ENCODE data around the gene RPL7A.
A peak's percentile ranks its signal among the peaks of the same experiment; 100 is the strongest.

The RPL7A gene

DNA sequence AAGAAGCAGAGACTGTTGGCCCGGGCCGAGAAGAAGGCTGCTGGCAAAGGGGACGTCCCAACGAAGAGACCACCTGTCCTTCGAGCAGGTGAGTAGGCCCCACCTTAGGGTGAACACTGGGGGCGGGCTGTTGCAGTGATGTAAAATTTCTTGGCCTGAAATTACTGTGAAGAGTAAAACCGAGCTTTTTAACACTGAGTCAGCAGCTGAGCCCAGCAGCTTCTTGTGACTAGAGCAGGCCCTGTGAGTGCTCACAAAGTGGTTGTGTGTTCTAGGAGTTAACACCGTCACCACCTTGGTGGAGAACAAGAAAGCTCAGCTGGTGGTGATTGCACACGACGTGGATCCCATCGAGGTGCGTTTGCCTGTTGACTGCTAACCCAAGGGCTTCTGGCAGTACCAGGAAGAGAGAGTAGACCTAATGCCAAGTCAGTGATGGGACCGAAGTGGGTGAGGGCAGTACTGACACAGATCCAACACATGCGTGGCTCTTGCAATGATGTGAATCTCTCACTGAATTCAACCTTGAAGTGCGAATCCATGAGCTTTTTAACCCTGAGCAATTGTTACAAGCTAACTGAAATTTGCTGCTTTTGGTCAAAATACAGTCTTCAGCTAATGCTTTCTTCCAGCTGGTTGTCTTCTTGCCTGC, 2.1 kb downstream of the RPL7A start:
- no peak for DNase-seq

DNA sequence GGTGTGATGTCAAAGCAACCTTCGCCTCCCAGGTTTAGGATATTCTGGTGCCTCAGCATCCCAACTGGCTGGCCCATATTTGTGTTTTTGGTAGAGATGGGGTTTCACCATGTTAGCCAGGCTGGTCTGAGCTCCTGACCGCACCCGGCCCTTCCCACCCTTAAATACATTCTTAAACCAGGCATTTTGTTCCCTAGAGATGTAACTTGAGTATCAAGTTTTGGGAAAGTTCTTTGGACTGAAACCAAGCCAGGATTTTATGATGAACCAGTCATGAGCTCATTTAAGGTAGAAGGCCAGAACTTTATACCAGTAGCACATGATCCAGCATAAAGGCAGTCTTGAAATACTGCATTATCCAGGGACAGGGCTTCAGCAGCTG, 3.5 kb downstream of the RPL7A start:
- no peak for DNase-seq

- DNase-seq: no peak
Observed at GRCh38 chr9:133351908-133352634, 4.1 kb downstream of the RPL7A start.

- DNase-seq: no peak
Observed at GRCh38 chr9:133352635-133353340, 4.8 kb downstream of the RPL7A start.

DNA sequence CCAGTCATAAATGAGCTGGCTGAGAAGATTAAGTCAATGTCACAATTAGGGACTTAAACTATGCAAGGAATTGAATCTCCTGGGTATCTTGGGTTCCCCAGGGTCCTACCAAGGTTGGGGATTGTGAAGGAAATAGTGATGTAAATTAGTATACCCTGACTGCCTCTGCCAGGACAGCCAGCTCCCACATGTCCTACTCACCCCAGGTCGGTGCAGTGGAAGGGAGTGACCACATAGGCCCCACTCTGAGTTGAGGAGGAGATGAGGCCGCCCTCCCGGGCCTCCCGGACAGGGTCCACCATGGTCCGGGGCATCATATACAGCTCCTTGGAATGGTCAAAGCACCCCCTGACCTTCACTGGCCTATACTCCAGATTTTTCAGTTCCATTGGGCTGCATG, 5.5 kb downstream of the RPL7A start:
- DNase-seq: no peak

DNA sequence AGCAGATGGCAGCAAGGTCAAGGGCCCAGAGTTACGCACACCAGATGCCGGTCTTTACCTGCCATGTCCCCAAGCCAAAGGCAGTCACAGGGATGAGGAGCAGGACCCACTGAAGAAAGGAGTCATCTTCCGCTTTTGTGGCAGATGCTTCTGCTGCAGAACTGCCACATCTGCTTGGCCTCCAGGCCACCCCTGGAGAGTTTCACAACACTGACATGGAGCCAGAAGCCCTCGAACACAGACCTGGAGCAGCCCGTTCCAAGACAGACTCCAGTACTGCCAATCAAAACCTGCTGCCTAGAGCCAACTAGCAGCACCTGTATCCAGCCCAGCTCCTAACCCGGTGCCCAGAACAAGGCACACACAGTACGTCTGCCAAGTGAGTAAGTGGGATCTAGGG, 6.7 kb downstream of the RPL7A start:
- no peak for DNase-seq

DNA sequence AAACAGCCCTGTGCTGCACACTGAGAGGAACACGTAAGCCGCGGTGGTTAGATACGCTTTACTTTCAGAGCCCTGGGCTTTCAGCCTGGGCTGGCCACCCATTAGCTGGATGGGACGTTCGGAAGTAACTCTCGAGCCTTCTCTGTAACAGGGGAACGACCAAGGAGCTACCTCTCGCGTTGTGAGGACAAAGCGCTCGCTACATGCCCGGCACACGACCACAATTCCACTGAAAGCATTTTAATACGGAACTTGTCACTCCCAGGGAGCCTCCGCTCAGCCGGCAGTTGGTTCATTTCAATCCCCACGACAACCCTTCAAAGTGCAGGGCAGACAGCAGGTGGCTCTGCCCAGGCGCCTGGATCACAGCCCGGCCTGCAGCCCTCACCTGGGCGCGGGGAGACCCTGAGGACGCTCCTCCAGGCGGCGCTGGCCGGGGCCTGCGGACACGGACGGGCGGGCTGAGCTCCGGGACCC, 7.9 kb downstream of the RPL7A start:
- no peak for DNase-seq

- peak; percentile 81 for DNase-seq
Observed at GRCh38 chr9:133356391-133357091, 8.5 kb downstream of the RPL7A start, which contains the start of the genes SURF1 and SURF2. Gene SURF1, minus strand, starts transcription at chr9:133356487. Its CDS starts 34 bp downstream, at chr9:133356453. Gene SURF2, plus strand, starts transcription at chr9:133356550. Its CDS starts 43 bp downstream, at chr9:133356593.

DNA sequence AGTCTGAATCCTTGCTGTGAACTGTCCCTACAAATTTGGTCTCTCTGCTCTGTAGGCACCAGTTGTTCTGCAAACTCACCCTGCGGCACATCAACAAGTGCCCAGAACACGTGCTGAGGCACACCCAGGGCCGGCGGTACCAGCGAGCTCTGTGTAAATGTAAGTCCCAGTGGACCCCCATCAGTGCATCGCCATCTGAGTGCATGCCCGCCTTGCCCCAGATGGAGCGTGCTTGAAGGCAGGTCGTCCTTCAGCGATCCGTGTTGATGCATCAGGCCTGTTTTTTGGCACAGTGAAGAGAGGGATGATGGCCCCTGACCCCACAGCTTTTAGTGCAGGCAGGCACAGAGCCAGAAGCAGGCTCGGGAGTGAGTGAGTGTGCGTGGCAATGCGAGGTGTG, 9.6 kb downstream of the RPL7A start:
- DNase-seq: no peak

- DNase-seq: no peak
Observed at GRCh38 chr9:133359399-133360175, 11.6 kb downstream of the RPL7A start.

DNA sequence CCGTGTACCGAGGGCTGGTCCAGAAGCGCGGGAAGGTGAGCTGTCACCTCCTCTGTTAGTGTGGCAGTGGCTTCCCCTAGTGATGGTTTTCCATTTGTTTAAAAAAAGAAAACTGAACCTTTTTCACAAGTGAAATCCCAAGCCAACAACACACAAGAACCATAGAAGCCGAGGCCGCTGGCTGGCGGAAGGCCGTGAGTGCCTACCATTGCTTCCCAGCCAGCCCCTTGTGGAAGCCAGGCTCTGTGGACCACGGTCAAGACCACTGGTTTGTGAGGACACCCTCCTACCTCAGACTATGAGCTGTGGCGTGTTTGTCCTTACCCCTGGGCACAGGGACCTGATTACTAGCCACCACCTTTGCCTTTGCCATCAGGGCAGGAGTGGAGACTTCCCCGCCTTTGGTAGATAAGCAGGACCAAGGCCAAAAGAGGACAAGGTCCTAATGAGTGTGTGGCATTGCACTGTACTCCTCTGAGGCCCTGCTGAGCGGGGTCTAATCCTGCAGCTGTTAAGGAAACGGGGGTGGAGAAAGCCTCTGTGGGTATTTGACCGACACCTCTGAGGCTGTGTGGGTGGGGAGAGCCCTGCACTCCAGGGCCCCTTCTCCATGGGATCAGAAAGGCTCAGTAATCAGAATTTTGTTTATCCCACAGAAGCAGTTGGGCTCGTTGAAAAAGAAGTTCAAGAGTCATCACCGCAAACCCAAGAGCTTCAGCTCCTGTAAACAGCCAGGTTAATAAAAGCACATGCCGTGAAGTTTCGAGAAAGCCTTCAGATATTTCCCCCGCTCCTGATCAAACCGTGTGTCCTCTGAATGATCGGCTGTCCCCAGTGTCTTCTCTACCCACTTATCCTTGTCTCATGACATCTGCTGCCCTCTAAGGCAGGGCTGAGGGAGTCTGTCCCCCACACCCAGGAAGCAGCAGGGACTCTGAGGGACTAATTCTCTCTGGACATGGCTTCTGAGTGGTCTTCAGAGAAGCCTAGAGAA, 12.7 kb downstream of the RPL7A start:
- DNase-seq: no peak

GRCh38 chr9:133361507-133362092, 13.6 kb downstream of the RPL7A start:
- no peak for DNase-seq

DNA sequence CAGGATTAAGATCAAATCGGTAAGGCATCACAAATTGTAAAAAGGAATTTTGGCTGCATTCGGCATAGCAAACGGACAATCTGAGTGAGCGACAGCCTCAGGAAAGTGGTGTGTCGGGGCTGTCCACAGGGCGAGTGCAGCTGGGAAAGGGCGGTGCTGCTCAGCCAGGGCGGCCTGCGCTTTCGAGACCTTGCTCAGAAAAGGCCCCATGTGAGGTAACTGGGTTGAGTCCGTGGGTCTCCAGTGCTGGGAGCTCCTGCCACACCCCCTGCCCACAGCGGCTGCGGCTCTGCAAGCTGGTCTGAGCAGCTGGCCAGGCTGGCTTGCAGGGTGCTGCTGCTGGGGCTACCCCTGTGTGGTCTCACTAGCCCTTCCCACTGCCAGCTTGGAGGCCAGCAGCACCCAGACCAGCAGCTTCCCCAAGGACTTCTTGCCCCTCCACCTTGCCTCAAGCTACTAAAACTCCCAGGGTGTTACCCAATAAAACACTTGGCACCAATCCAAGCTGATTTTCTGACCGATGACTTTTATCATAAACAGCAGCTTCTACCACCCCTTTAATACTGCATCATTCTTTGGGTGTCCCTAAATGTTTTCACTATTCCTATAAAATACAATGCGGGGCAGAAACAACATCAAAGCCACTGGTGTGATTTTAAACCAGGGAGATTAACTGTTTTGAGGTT, 14.5 kb downstream of the RPL7A start:
- DNase-seq: no peak

DNA sequence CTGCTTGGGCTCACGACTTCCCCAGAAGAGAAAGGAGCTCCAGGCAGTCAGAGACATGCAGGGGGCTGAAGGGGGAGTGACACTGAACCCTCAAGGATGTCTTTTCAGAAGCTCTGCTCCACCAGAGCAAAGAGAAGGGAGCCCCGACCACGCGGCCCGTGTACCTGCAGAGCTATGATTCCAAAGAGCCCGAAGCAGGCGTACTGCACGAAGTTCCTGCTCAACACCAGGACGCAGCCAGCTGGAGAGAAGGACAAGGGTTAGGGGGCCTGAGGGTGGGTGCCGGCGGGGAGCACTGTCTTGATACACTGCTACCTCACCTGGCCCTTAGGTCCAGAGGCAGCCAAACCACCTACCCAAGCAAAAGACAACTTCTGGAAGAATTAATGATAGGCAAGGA, 18.4 kb downstream of the RPL7A start:
- DNase-seq: no peak

GRCh38 chr9:133367221-133367620, 19.2 kb downstream of the RPL7A start:
- DNase-seq: no peak

DNA sequence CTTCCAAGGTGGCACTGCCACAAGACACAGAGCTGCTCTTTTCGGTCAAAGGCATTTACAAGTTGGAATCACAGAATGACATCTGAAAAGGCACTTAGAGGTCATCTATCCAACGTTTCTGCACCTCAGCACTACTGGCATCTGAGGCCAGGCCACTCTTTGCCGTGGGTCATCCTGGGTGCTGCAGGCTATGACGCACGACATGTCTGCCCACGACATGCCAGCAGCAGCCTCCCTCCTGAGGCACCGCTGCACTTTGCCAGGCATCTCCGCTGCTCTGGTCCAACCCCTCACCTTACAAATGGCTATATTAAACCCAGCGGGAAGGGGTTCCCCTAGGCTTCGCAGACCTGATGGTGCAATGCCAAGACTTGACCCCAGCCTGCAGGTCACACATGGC, 19.8 kb downstream of the RPL7A start:
- no peak for DNase-seq

DNA sequence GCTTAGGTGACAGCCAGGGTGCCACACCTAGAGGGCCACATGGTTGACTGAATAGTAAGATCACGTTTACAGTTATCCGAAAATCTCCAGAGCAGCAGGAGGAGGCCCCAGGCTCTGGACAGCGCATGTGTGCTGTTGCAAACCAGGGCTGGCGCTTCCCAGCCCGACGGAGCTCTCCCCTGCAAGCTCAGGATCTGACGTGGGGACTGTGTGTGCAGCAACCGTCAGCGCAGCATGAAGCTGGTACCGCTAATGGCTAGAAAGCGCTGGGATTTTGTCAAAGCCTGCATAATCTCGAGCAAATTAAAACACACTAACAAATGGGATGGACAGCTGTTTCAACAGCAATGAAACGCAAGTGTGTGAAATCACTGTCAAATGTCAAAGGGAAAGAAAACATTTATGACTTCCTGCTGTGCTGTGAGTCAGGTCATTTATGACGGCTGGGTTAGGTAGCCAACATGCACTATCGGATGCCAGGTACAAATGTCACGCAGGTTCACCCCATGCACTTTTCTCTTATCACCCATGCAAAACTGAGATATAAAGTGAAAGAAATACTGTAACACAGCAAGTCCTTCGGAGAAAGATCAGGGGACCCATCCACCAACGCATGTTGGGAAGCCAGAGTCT, 20.3 kb downstream of the RPL7A start:
- no peak for DNase-seq

GRCh38 chr9:133369422-133369821, 21.4 kb downstream of the RPL7A start:
- DNase-seq: no peak

- no peak for DNase-seq
Observed at GRCh38 chr9:133369933-133370332, 21.9 kb downstream of the RPL7A start.

GRCh38 chr9:133370685-133371084, 22.7 kb downstream of the RPL7A start:
- DNase-seq: no peak
